Psoas muscle (tissue), 8 donors: Measurements from ENCODE around the gene TMEM255B. TPM values are rescaled to one million over a fixed set of nuclear protein-coding genes. Genes with fewer than 3 reads are reported as not detected.
"Not testable (repeated sequence)": the region's sequence is repeated elsewhere in the genome, so short reads cannot be mapped to it uniquely, and the experiment has no call there.

ENCODE experiments used
- ATAC-seq, 4 donors: fragments of 200-7000 bp; cut with Tn5 transposase; one replicate each; pipeline ENCODE4 v1.9.1; 2020; ENCODE audit warnings: moderate library complexity in 3 of 4, mild to moderate bottlenecking in 2 of 4
- DNase-seq, 2 donors: peaks; one replicate each; pipeline ENCODE4 v3.0.0-alpha.2; 2020
- H3K27ac ChIP-seq: fragments of 200-600 bp; one replicate; pipeline ENCODE4 v1.8.0; 2022
- H3K27me3 ChIP-seq, 3 donors: fragments of 200-600 bp in 1 of 3; one replicate each; pipeline versions ENCODE4 v1.6.1 to v1.8.0; 2013 to 2022; ENCODE audit warnings: low read length in 2 of 3, mild to moderate bottlenecking in 2 of 3, moderate library complexity in 1 of 3; ENCODE audit not compliant: insufficient read depth in 3 of 3
- H3K36me3 ChIP-seq, 2 donors: fragments of 200-600 bp in 1 of 2; one replicate each; pipeline versions ENCODE4 v1.6.1 to v1.8.0; 2013 to 2022; ENCODE audit warnings: low read depth in 1 of 2, mild to moderate bottlenecking in 1 of 2, moderate library complexity in 1 of 2; ENCODE audit not compliant: insufficient read depth in 1 of 2
- H3K4me1 ChIP-seq: fragments of 200-600 bp; one replicate; pipeline ENCODE4 v1.8.0; 2022
- H3K4me3 ChIP-seq: fragments of 200-600 bp; one replicate; pipeline ENCODE4 v1.8.0; 2022; ENCODE audit warnings: mild to moderate bottlenecking
- H3K9me3 ChIP-seq: fragments of 200-600 bp; one replicate; pipeline ENCODE4 v1.8.0; 2022
- CTCF ChIP-seq: fragments of 200-600 bp; IDR thresholded peaks from one replicate; pipeline ENCODE4 v1.8.0; 2022; ENCODE audit warnings: antibody characterized with exemption
- WGBS, 3 donors: extraction: QIAGEN DNeasy Blood & Tissue Kit; methylation state at CpG; one replicate each; pipeline versions ENCODE4 v1.1.6 to v1.1.7; 2013; 5-methylcytosine and 5-hydroxymethylcytosine counted together
- intact Hi-C, 2 donors: fragments of 100-400 bp; cut with DNase I; formaldehyde crosslinking; loops; one replicate each; pipeline versions ENCODE4 v1.11.0 to v1.14.2; 2022
- polyA plus RNA-seq, 3 donors: library from polyadenylated mRNA; stranded (reverse); fragments of 200-250 nt; gene quantifications; one replicate each; pipeline ENCODE4 v1.2.3, GENCODE V29; 2013
- total RNA-seq, 4 donors: library from RNA; stranded (reverse); fragmentation: NEBNext Ultra II Directional in 2 of 4; extraction: Animal tissue kit (Norgen Biotek cat#: 25700) in 2 of 4; gene quantifications; one replicate each; pipeline versions ENCODE4 v1.2.1 to v1.2.4, GENCODE V29; 2021 to 2023
- donor health status: healthy with polysubstance abuse.
- donor health status: DM: no; HTN: no; CAD: no; lungs with moderate emphysema.
- donor health status: Bipolar disorder and iron deficiency.
- donor health status: healthy.
- donor health status: DM: yes; HTN: yes; CAD: no.
- donor health status: DM: no; HTN: no; CAD: no.
- donor health status: DM: no; HTN: no; CAD: no.
- donor health status: DM: yes; HTN: yes; CAD: no.

TMEM255B gene
- total and polyA plus RNA-seq, 7 donors: 0.45 to 5.1 (median 2.1) TPM

GRCh38 chr13:113794086-113794485 lies 35.1 kb downstream of the TMEM255B start:
- no peak for TF ChIP-seq CTCF
- H3K9me3 ChIP-seq: no peaks in the 10 kb centered on the region
- no peaks in the 10 kb centered on the region for H3K36me3 ChIP-seq
- no peaks in the 10 kb centered on the region for H3K4me1 ChIP-seq
- intact Hi-C loops: no loop called here
- WGBS, 3 donors: 86 to 90% (median 88%) methylated on average over 21 to 23 of the region's 23 CpGs
- ATAC-seq: no peak
- no peak overlapping the region for H3K27ac ChIP-seq
- no peak overlapping the region for H3K4me3 ChIP-seq
- H3K27me3 ChIP-seq: peaks cover 0 to 25% (median 4%) of the 10 kb centered on the region in 3 donors
- DNase-seq: peak in 1 of 2 donors; percentile 40

- Histone ChIP-seq H3K9me3 (no peaks in the 10 kb centered on the region), H3K27me3 (peaks cover 0 to 25% (median 6%) of the 10 kb centered on the region in 3 donors), H3K4me3 (no peak overlapping the region), H3K27ac (no peak overlapping the region), H3K4me1 (no peaks in the 10 kb centered on the region), H3K36me3 (no peaks in the 10 kb centered on the region)
- ATAC-seq (no peak), DNase-seq (peak in 1 of 2 donors; percentile 30)
- WGBS, 3 donors: 80 to 85% (median 83%) methylated on average over 24 of the region's 24 CpGs
- TF ChIP-seq CTCF: no peak
- intact Hi-C loops: no loop called here
These were observed 35.7 kb downstream of the TMEM255B start for GRCh38 chr13:113794764-113795173.

DNA sequence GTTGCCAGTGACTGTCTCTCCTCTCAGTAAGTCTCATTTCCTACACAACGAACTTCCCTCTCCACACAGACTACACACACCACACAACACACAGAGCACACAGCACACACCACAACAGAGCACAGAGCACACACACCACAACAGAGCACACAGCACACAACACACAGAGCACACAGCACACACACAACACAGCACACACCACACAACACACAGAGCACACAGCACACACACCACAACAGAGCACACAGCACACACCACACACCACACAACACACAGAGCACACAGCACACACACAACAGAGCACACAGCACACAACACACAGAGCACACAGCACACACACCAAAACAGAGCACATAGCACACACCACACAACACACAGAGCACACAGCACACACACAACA lies 36.3 kb downstream of the TMEM255B start:
- H3K4me3 ChIP-seq, H3K27ac ChIP-seq, H3K4me1 ChIP-seq, ATAC-seq, H3K36me3 ChIP-seq, DNase-seq, intact Hi-C loops, H3K9me3 ChIP-seq: not testable (repeated sequence)
- H3K27me3 ChIP-seq: peaks cover 0 to 25% (median 7%) of the 10 kb centered on the region in 3 donors
- 9 to 25% (median 13%) methylated on average over 1 of the region's 1 CpG for WGBS, 3 donors

- Histone ChIP-seq H3K27me3 (peaks cover 0 to 29% (median 7%) of the 10 kb centered on the region in 3 donors), H3K9me3 (no peaks in the 10 kb centered on the region), H3K4me3 (no peak overlapping the region), H3K4me1 (no peaks in the 10 kb centered on the region), H3K27ac (no peak overlapping the region), H3K36me3 (no peaks in the 10 kb centered on the region)
- DNase-seq: no peak
- 63 to 74% (median 68%) methylated on average over 20 of the region's 20 CpGs for WGBS, 3 donors
- intact Hi-C loops: no loop called here
- ATAC-seq: no peak
- TF ChIP-seq CTCF: no peak
These were observed 37.4 kb downstream of the TMEM255B start for GRCh38 chr13:113796211-113796963.

GRCh38 chr13:113796964-113797676 lies 38.1 kb downstream of the TMEM255B start:
- DNase-seq: peak in 1 of 2 donors; percentile 47
- peaks cover 0 to 26% (median 5%) of the 10 kb centered on the region in 3 donors for H3K27me3 ChIP-seq
- H3K9me3 ChIP-seq: no peaks in the 10 kb centered on the region
- no peaks in the 10 kb centered on the region for H3K36me3 ChIP-seq
- 86 to 91% (median 88%) methylated on average over 30 of the region's 30 CpGs for WGBS, 3 donors
- H3K27ac ChIP-seq: no peak overlapping the region
- H3K4me3 ChIP-seq: no peak overlapping the region
- TF ChIP-seq CTCF: no peak
- intact Hi-C loops: no loop called here
- H3K4me1 ChIP-seq: no peaks in the 10 kb centered on the region
- ATAC-seq: no peak
